HepG2 (cell line): ENCODE results near the gene SLC16A5. TPM values are rescaled to one million over a fixed set of nuclear protein-coding genes. Genes with fewer than 3 reads are reported as not detected.

Experiments
- ATAC-seq: fragments of 200-7000 bp; cut with Tn5 transposase; 3 replicates; pipeline ENCODE4 v1.9.1; 2020; ENCODE audit warnings: mild to moderate bottlenecking, moderate library complexity
- BruUV-seq: library from RNA; stranded (reverse); fragments of 400-500 nt; replicated peaks from 2 replicates; lab custom pipeline; 2021; lab: Mats Ljungman, UMichigan
- CTCF ChIA-PET: fragments of 300-600 bp; formaldehyde crosslinking; extraction: SDS; loops from one replicate; lab custom pipeline; 2021; ENCODE audit warnings: low total read pairs, inconsistent platforms, low intra/inter-chr PET ratio; lab: Yijun Ruan, JAX
- POLR2A ChIA-PET: fragments of 350-600 bp; sonication (Branson Sonifier 250); formaldehyde crosslinking; loops from one replicate; lab custom pipeline; 2020; ENCODE audit warnings: antibody characterized with exemption, inconsistent platforms; lab: Yijun Ruan, JAX
- DNase-seq: peaks from one replicate; pipeline ENCODE4 v3.0.0-alpha.2; 2015; ENCODE audit warnings: low spot score
- FAIRE-seq: peaks from 3 replicates; lab custom pipeline; 2011; peaks lifted over from hg19 to GRCh38; lab: Jason Lieb, UNC
- H2AFZ ChIP-seq: one replicate; pipeline ENCODE4 v1.6.1; 2011; ENCODE audit warnings: low read length, inconsistent platforms
- H3K27ac ChIP-seq: fragments of 300-600 bp; 3 replicates; pipeline ENCODE4 v1.8.0; 2011; ENCODE audit warnings: mixed run types, mild to moderate bottlenecking, mixed read lengths, low read length, inconsistent platforms; ENCODE audit not compliant: insufficient read depth; ENCODE audit errors: extremely low read length
- H3K27me3 ChIP-seq, 2 experiments: fragments of 200-600 bp in 1 of 2; 2 replicates in 1 of 2; 3 replicates in 1 of 2; pipeline versions ENCODE4 v1.6.0 to v1.8.0; 2011; ENCODE audit warnings: low read length in 2 of 2, mild to moderate bottlenecking in 2 of 2, moderate library complexity in 2 of 2, inconsistent platforms in 1 of 2; ENCODE audit not compliant: insufficient read depth in 2 of 2, control insufficient read depth in 1 of 2
- H3K36me3 ChIP-seq, 2 experiments: fragments of 200-600 bp in 1 of 2; replicated peaks in 1 of 2; 2 replicates in 1 of 2; 3 replicates in 1 of 2; pipeline versions ENCODE4 v1.5.1 to v1.8.0; 2011; ENCODE audit warnings: low read length in 2 of 2, inconsistent platforms in 1 of 2; ENCODE audit not compliant: insufficient read depth in 2 of 2, control insufficient read depth in 1 of 2
- H3K4me1 ChIP-seq: 2 replicates; pipeline ENCODE4 v1.5.1; 2012; ENCODE audit warnings: low read length, inconsistent platforms; ENCODE audit not compliant: insufficient read depth
- H3K4me2 ChIP-seq: 2 replicates; pipeline ENCODE4 v1.6.0; 2011; ENCODE audit warnings: low read depth, low read length, inconsistent platforms
- H3K4me3 ChIP-seq, 3 experiments: fragments of 200-600 bp in 1 of 3; sonication (generic), shearing (Covaris generic) in 1 of 3; replicated peaks in 1 of 3; 2 replicates each; pipeline ENCODE4 v1.5.1; 2011 to 2016; ENCODE audit warnings: low read length in 3 of 3, inconsistent platforms in 2 of 3, low read depth in 2 of 3, mild to moderate bottlenecking in 2 of 3, control low read depth in 1 of 3, mixed read lengths in 1 of 3; ENCODE audit not compliant: insufficient read depth in 1 of 3
- H3K79me2 ChIP-seq: one replicate; pipeline ENCODE4 v1.6.1; 2011; ENCODE audit warnings: low read length, inconsistent platforms; ENCODE audit not compliant: insufficient read depth
- H3K9ac ChIP-seq: 2 replicates; pipeline ENCODE4 v1.6.0; 2011; ENCODE audit warnings: mild to moderate bottlenecking, low read depth, low read length, inconsistent platforms; ENCODE audit not compliant: insufficient read depth
- H3K9me3 ChIP-seq: 2 replicates; pipeline ENCODE4 v1.5.1; 2012; ENCODE audit warnings: mild to moderate bottlenecking, low read length
- H4K20me1 ChIP-seq: 2 replicates; pipeline ENCODE4 v1.6.0; 2011; ENCODE audit warnings: inconsistent platforms, mild to moderate bottlenecking, low read length, moderate library complexity; ENCODE audit not compliant: insufficient read depth
- ARID5B ChIP-seq: IDR thresholded peaks from 2 replicates; pipeline ENCODE4 v1.4.0; 2020; ENCODE audit warnings: mild to moderate bottlenecking, missing genetic modification reagents
- E2F5 ChIP-seq: sonication (generic); formaldehyde crosslinking; conservative IDR thresholded peaks from 2 replicates; pipeline ENCODE4 v1.4.0; 2020; ENCODE audit warnings: missing genetic modification reagents
- ELF1 ChIP-seq: sonication (generic); formaldehyde crosslinking; IDR thresholded peaks from 2 replicates; pipeline ENCODE4 v1.4.0; 2020; ENCODE audit warnings: missing genetic modification reagents
- FOXP1 ChIP-seq, 2 experiments: fragments of 450-650 bp in 1 of 2; IDR thresholded peaks; 2 replicates each; pipeline ENCODE4 v1.6.1; 2017 to 2018; ENCODE audit warnings: antibody characterized with exemption in 1 of 2
- GPBP1L1 ChIP-seq: sonication (generic); formaldehyde crosslinking; IDR thresholded peaks from 2 replicates; pipeline ENCODE4 v1.5.0; 2020; ENCODE audit warnings: mild to moderate bottlenecking, missing genetic modification reagents
- HDAC2 ChIP-seq: sonication (generic); formaldehyde crosslinking; IDR thresholded peaks from 2 replicates; pipeline ENCODE4 v1.4.0; 2020; ENCODE audit warnings: missing genetic modification reagents
- KDM3A ChIP-seq: IDR thresholded peaks from 2 replicates; pipeline ENCODE4 v1.6.1; 2018; ENCODE audit warnings: low read depth, missing compliant biosample characterization
- SP5 ChIP-seq: IDR thresholded peaks from 2 replicates; pipeline ENCODE4 v1.6.1; 2016; ENCODE audit warnings: low read depth, borderline replicate concordance
- ZNF841 ChIP-seq: sonication (generic); formaldehyde crosslinking; IDR thresholded peaks from 2 replicates; pipeline ENCODE4 v1.8.1; 2023; ENCODE audit warnings: missing genetic modification reagents, borderline replicate concordance
- ZSCAN25 ChIP-seq: sonication (generic); formaldehyde crosslinking; IDR thresholded peaks from 2 replicates; pipeline ENCODE4 v1.8.0; 2022; ENCODE audit warnings: mild to moderate bottlenecking, missing genetic modification reagents
- WGBS: methylation state at CpG from one replicate; pipeline ENCODE4 v1.1.6; 2017; ENCODE audit warnings: low lambda C conversion rate; 5-methylcytosine and 5-hydroxymethylcytosine counted together
- in situ Hi-C: cut with HindIII; loops from 2 replicates; pipeline ENCODE4 v1.10.0; 2017; ENCODE audit warnings: low pct_unique_long_range_greater_than_20kb; ENCODE audit not compliant: extremely low pct_ligation_motif_present
- intact Hi-C: fragments of 100-400 bp; cut with micrococcal nuclease; formaldehyde crosslinking; loops from one replicate; pipeline ENCODE4 v1.10.0; 2022; ENCODE audit not compliant: unreplicated experiment
- polyA plus RNA-seq, 8 experiments: library from polyadenylated mRNA; depleted of rRNA in 3 of 8; stranded (reverse) in 7 of 8; unstranded in 1 of 8; fragments of >200 nt; fragmentation: Illumina TruSeq in 4 of 8; extraction: Trizol in 4 of 8; gene quantifications; 2 replicates each; pipeline versions ENCODE4 v1.2.1 to v1.2.3, GENCODE V29; 2011 to 2016; ENCODE audit warnings: low read depth in 4 of 8, missing spikeins in 1 of 8, mixed read lengths in 1 of 8; ENCODE audit not compliant: insufficient read depth in 1 of 8
- total RNA-seq, 5 experiments: library from RNA; depleted of rRNA; stranded (reverse); fragments of >200 nt; fragmentation: Illumina TruSeq; extraction: Trizol; gene quantifications; 2 replicates each; pipeline ENCODE4 v1.2.3, GENCODE V29; 2016; ENCODE audit warnings: low read depth in 1 of 5
- TF ChIP-seq, protein P1 (sequence below): sonication (generic); formaldehyde crosslinking; IDR thresholded peaks from 2 replicates; pipeline ENCODE4 v1.4.0; 2020; ENCODE audit warnings: missing genetic modification reagents

SLC16A5 gene
- total and polyA plus RNA-seq, 2 of the 13 experiments (the other 11 are each of a cell fraction or from before 2014, with no cell fraction given): 0.69 to 5.6 TPM

- peaks cover 12% of the 10 kb centered on the region for H3K4me1 ChIP-seq
- no peaks in the 10 kb centered on the region for H3K27me3 ChIP-seq
- BruUV-seq: no TSS peak
- H3K9me3 ChIP-seq: no peaks in the 10 kb centered on the region
- ATAC-seq: no peak
- no peak overlapping the region for H3K4me2 ChIP-seq
- no peaks in the 10 kb centered on the region for H3K79me2 ChIP-seq
- no peak for DNase-seq
- WGBS: 98% methylated on average over 14 of the region's 14 CpGs
- no peak overlapping the region for H3K4me3 ChIP-seq
- no peaks in the 10 kb centered on the region for H4K20me1 ChIP-seq
- ChIA-PET CTCF (no interaction called here), POLR2A (interaction anchor here (0.7 to 3.3 kb wide), 2 partner anchors 13 to 132 kb away, joined by 3 to 8 read pairs; partner anchors contain the start of gene NT5C)
- H3K27ac ChIP-seq: no peak overlapping the region
- H3K36me3 ChIP-seq: peaks cover 0 to 3% of the 10 kb centered on the region in 2 experiments; a peak in 3 of 5 replicates
- intact Hi-C loops (no loop called here), in situ Hi-C loops (no loop called here)
- FAIRE-seq: no peak
- TF ChIP-seq KDM3A (CRISPR knock-in tag) (no peak), HDAC2 (CRISPR knock-in tag) (no peak), ZNF841 (CRISPR knock-in tag) (no peak), E2F5 (CRISPR knock-in tag) (no peak), GPBP1L1 (CRISPR knock-in tag) (no peak), ZSCAN25 (CRISPR knock-in tag) (no peak), ARID5B (CRISPR knock-in tag) (no peak), ELF1 (CRISPR knock-in tag) (no peak), SP5 (no peak), FOXP1 (IDR thresholded peaks at IDR 0.05) (no peak), FOXP1 (CRISPR knock-in tag; IDR thresholded peaks at IDR 0.05) (no peak)
- TF ChIP-seq, protein P1, sequence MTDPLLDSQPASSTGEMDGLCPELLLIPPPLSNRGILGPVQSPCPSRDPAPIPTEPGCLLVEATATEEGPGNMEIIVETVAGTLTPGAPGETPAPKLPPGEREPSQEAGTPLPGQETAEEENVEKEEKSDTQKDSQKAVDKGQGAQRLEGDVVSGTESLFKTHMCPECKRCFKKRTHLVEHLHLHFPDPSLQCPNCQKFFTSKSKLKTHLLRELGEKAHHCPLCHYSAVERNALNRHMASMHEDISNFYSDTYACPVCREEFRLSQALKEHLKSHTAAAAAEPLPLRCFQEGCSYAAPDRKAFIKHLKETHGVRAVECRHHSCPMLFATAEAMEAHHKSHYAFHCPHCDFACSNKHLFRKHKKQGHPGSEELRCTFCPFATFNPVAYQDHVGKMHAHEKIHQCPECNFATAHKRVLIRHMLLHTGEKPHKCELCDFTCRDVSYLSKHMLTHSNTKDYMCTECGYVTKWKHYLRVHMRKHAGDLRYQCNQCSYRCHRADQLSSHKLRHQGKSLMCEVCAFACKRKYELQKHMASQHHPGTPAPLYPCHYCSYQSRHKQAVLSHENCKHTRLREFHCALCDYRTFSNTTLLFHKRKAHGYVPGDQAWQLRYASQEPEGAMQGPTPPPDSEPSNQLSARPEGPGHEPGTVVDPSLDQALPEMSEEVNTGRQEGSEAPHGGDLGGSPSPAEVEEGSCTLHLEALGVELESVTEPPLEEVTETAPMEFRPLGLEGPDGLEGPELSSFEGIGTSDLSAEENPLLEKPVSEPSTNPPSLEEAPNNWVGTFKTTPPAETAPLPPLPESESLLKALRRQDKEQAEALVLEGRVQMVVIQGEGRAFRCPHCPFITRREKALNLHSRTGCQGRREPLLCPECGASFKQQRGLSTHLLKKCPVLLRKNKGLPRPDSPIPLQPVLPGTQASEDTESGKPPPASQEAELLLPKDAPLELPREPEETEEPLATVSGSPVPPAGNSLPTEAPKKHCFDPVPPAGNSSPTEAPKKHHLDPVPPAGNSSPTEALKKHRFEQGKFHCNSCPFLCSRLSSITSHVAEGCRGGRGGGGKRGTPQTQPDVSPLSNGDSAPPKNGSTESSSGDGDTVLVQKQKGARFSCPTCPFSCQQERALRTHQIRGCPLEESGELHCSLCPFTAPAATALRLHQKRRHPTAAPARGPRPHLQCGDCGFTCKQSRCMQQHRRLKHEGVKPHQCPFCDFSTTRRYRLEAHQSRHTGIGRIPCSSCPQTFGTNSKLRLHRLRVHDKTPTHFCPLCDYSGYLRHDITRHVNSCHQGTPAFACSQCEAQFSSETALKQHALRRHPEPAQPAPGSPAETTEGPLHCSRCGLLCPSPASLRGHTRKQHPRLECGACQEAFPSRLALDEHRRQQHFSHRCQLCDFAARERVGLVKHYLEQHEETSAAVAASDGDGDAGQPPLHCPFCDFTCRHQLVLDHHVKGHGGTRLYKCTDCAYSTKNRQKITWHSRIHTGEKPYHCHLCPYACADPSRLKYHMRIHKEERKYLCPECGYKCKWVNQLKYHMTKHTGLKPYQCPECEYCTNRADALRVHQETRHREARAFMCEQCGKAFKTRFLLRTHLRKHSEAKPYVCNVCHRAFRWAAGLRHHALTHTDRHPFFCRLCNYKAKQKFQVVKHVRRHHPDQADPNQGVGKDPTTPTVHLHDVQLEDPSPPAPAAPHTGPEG (CRISPR knock-in tag): no peak
- no peak overlapping the region for H2AFZ ChIP-seq
- H3K9ac ChIP-seq: no peak overlapping the region
Measured at GRCh38 chr17:75118307-75118706, 30.6 kb downstream of the SLC16A5 start.
